ENCODE data around the gene HEXD.
"Not testable (repeated sequence)": the region's sequence is repeated elsewhere in the genome, so short reads cannot be mapped to it uniquely, and the experiment has no call there.

Gene HEXD

GRCh38 chr17:82446124-82446523 lies 28.0 kb downstream of the HEXD start:
- Histone ChIP-seq H3K4me1 (ENCODE audit: insufficient read depth, insufficient read length) (peaks cover 11% of the 10 kb centered on the region), H3K27me3 (ENCODE audit: insufficient read depth, insufficient read length) (no peaks in the 10 kb centered on the region), H3K36me3 (ENCODE audit: insufficient read depth, insufficient read length, low read length) (peaks cover 60% of the 10 kb centered on the region), H3K9me3 (ENCODE audit: insufficient read depth, low read length) (peaks cover under 1% of the 10 kb centered on the region; the same call in 1 of the 2 replicates), H3K9ac (ENCODE audit: insufficient read length, low read depth) (no peak overlapping the region), H3K4me3 (ENCODE audit: insufficient read length, low read depth) (no peak overlapping the region)
- no peak for DNase-seq (ENCODE audit: low read depth, low spot score)
- TF ChIP-seq YY1 (IDR thresholded peaks at IDR 0.05; ENCODE audit: insufficient read depth, insufficient read length) (no peak), SUZ12 (IDR thresholded peaks at IDR 0.05; ENCODE audit: extremely low read depth, insufficient read depth, insufficient read length) (no peak), ZNF274 (IDR thresholded peaks at IDR 0.05; ENCODE audit: low read depth, low read length) (no peak)

GRCh38 chr17:82446649-82447048 lies 28.5 kb downstream of the HEXD start:
- Histone ChIP-seq H3K27me3 (ENCODE audit: insufficient read depth, insufficient read length) (no peaks in the 10 kb centered on the region), H3K9me3 (ENCODE audit: insufficient read depth, low read length) (peaks cover 6% of the 10 kb centered on the region; the same call in 1 of the 2 replicates), H3K9ac (ENCODE audit: insufficient read length, low read depth) (no peak overlapping the region), H3K36me3 (ENCODE audit: insufficient read depth, insufficient read length, low read length) (peaks cover 59% of the 10 kb centered on the region), H3K4me1 (ENCODE audit: insufficient read depth, insufficient read length) (peaks cover 11% of the 10 kb centered on the region), H3K4me3 (ENCODE audit: insufficient read length, low read depth) (no peak overlapping the region)
- DNase-seq (ENCODE audit: low read depth, low spot score): no peak
- no peak for TF ChIP-seq SUZ12 (IDR thresholded peaks at IDR 0.05; ENCODE audit: extremely low read depth, insufficient read depth, insufficient read length)
- no peak for TF ChIP-seq YY1 (IDR thresholded peaks at IDR 0.05; ENCODE audit: insufficient read depth, insufficient read length)
- no peak for TF ChIP-seq ZNF274 (IDR thresholded peaks at IDR 0.05; ENCODE audit: low read depth, low read length)

GRCh38 chr17:82447876-82448275 lies 29.7 kb downstream of the HEXD start:
- TF ChIP-seq YY1 (IDR thresholded peaks at IDR 0.05; ENCODE audit: insufficient read depth, insufficient read length) (no peak), SUZ12 (IDR thresholded peaks at IDR 0.05; ENCODE audit: extremely low read depth, insufficient read depth, insufficient read length) (no peak), ZNF274 (IDR thresholded peaks at IDR 0.05; ENCODE audit: low read depth, low read length) (no peak)
- Histone ChIP-seq H3K9me3 (ENCODE audit: insufficient read depth, low read length) (peaks cover 18% of the 10 kb centered on the region), H3K4me1 (ENCODE audit: insufficient read depth, insufficient read length) (peaks cover 11% of the 10 kb centered on the region), H3K36me3 (ENCODE audit: insufficient read depth, insufficient read length, low read length) (peaks cover 47% of the 10 kb centered on the region), H3K4me3 (ENCODE audit: insufficient read length, low read depth) (no peak overlapping the region), H3K27me3 (ENCODE audit: insufficient read depth, insufficient read length) (no peaks in the 10 kb centered on the region), H3K9ac (ENCODE audit: insufficient read length, low read depth) (no peak overlapping the region)
- no peak for DNase-seq (ENCODE audit: low read depth, low spot score)

GRCh38 chr17:82449131-82449882 lies 31.2 kb downstream of the HEXD start:
- peaks cover 11% of the 10 kb centered on the region for H3K4me1 ChIP-seq (ENCODE audit: insufficient read depth, insufficient read length)
- peaks cover 31% of the 10 kb centered on the region for H3K9me3 ChIP-seq (ENCODE audit: insufficient read depth, low read length)
- H3K4me3 ChIP-seq (ENCODE audit: insufficient read length, low read depth): no peak overlapping the region
- TF ChIP-seq YY1 (IDR thresholded peaks at IDR 0.05; ENCODE audit: insufficient read depth, insufficient read length) (no peak), ZNF274 (IDR thresholded peaks at IDR 0.05; ENCODE audit: low read depth, low read length) (no peak), SUZ12 (IDR thresholded peaks at IDR 0.05; ENCODE audit: extremely low read depth, insufficient read depth, insufficient read length) (no peak)
- H3K27me3 ChIP-seq (ENCODE audit: insufficient read depth, insufficient read length): no peaks in the 10 kb centered on the region
- no peak overlapping the region for H3K9ac ChIP-seq (ENCODE audit: insufficient read length, low read depth)
- peaks cover 33% of the 10 kb centered on the region for H3K36me3 ChIP-seq (ENCODE audit: insufficient read depth, insufficient read length, low read length)
- no peak for DNase-seq (ENCODE audit: low read depth, low spot score)

GRCh38 chr17:82449883-82450356 lies 31.8 kb downstream of the HEXD start:
- no peak for DNase-seq (ENCODE audit: low read depth, low spot score)
- Histone ChIP-seq H3K36me3 (ENCODE audit: insufficient read depth, insufficient read length, low read length) (peaks cover 27% of the 10 kb centered on the region), H3K27me3 (ENCODE audit: insufficient read depth, insufficient read length) (no peaks in the 10 kb centered on the region), H3K4me1 (ENCODE audit: insufficient read depth, insufficient read length) (peaks cover 11% of the 10 kb centered on the region), H3K9me3 (ENCODE audit: insufficient read depth, low read length) (peaks cover 37% of the 10 kb centered on the region), H3K4me3 (ENCODE audit: insufficient read length, low read depth) (peak overlapping the region; percentile 91), H3K9ac (ENCODE audit: insufficient read length, low read depth) (peak overlapping the region; percentile 89)
- TF ChIP-seq ZNF274 (IDR thresholded peaks at IDR 0.05; ENCODE audit: low read depth, low read length) (no peak), YY1 (IDR thresholded peaks at IDR 0.05; ENCODE audit: insufficient read depth, insufficient read length) (no peak), SUZ12 (IDR thresholded peaks at IDR 0.05; ENCODE audit: extremely low read depth, insufficient read depth, insufficient read length) (no peak)

- peak within 1 kb of the TSS; percentile 89 for H3K9ac ChIP-seq (ENCODE audit: insufficient read length, low read depth)
- peak within 1 kb of the TSS; percentile 91 for H3K4me3 ChIP-seq (ENCODE audit: insufficient read length, low read depth)
- no peak for TF ChIP-seq ZNF274 (IDR thresholded peaks at IDR 0.05; ENCODE audit: low read depth, low read length)
- TF ChIP-seq YY1 (IDR thresholded peaks at IDR 0.05; ENCODE audit: insufficient read depth, insufficient read length): no peak
- TF ChIP-seq SUZ12 (IDR thresholded peaks at IDR 0.05; ENCODE audit: extremely low read depth, insufficient read depth, insufficient read length): no peak
- peaks cover 8% of the 10 kb centered on the region for H3K4me1 ChIP-seq (ENCODE audit: insufficient read depth, insufficient read length)
- peaks cover 40% of the 10 kb centered on the region for H3K9me3 ChIP-seq (ENCODE audit: insufficient read depth, low read length)
- H3K27me3 ChIP-seq (ENCODE audit: insufficient read depth, insufficient read length): no peaks in the 10 kb centered on the region
- DNase-seq (ENCODE audit: low read depth, low spot score): peak; percentile 66
- peaks cover 21% of the 10 kb centered on the region for H3K36me3 ChIP-seq (ENCODE audit: insufficient read depth, insufficient read length, low read length)
Observed at GRCh38 chr17:82450357-82451106, 32.4 kb downstream of the HEXD start, which contains the start of gene CYBC1. TSS of gene CYBC1 (minus strand) at chr17:82450752. CDS start at chr17:82449254, 1,498 bp downstream.

- peaks cover 40% of the 10 kb centered on the region for H3K9me3 ChIP-seq (ENCODE audit: insufficient read depth, low read length)
- peaks cover 5% of the 10 kb centered on the region for H3K4me1 ChIP-seq (ENCODE audit: insufficient read depth, insufficient read length)
- no peak overlapping the region for H3K9ac ChIP-seq (ENCODE audit: insufficient read length, low read depth)
- H3K27me3 ChIP-seq (ENCODE audit: insufficient read depth, insufficient read length): no peaks in the 10 kb centered on the region
- DNase-seq (ENCODE audit: low read depth, low spot score): no peak
- no peak overlapping the region for H3K4me3 ChIP-seq (ENCODE audit: insufficient read length, low read depth)
- TF ChIP-seq ZNF274 (IDR thresholded peaks at IDR 0.05; ENCODE audit: low read depth, low read length) (no peak), YY1 (IDR thresholded peaks at IDR 0.05; ENCODE audit: insufficient read depth, insufficient read length) (no peak), SUZ12 (IDR thresholded peaks at IDR 0.05; ENCODE audit: extremely low read depth, insufficient read depth, insufficient read length) (no peak)
- H3K36me3 ChIP-seq (ENCODE audit: insufficient read depth, insufficient read length, low read length): peaks cover 14% of the 10 kb centered on the region
Observed at GRCh38 chr17:82452162-82452561, 34.0 kb downstream of the HEXD start.

- H3K4me1 ChIP-seq (ENCODE audit: insufficient read depth, insufficient read length); H3K36me3 ChIP-seq (ENCODE audit: insufficient read depth, insufficient read length, low read length); DNase-seq (ENCODE audit: low read depth, low spot score); H3K9ac ChIP-seq (ENCODE audit: insufficient read length, low read depth); H3K4me3 ChIP-seq (ENCODE audit: insufficient read length, low read depth); H3K27me3 ChIP-seq (ENCODE audit: insufficient read depth, insufficient read length): not testable (repeated sequence)
- H3K9me3 ChIP-seq (ENCODE audit: insufficient read depth, low read length): peaks cover 40% of the 10 kb centered on the region
Observed at GRCh38 chr17:82453151-82453550, 35.0 kb downstream of the HEXD start.

GRCh38 chr17:82453706-82454105 lies 35.6 kb downstream of the HEXD start:
- not testable (repeated sequence) for H3K36me3 ChIP-seq (ENCODE audit: insufficient read depth, insufficient read length, low read length); H3K4me3 ChIP-seq (ENCODE audit: insufficient read length, low read depth); H3K9ac ChIP-seq (ENCODE audit: insufficient read length, low read depth); DNase-seq (ENCODE audit: low read depth, low spot score); H3K27me3 ChIP-seq (ENCODE audit: insufficient read depth, insufficient read length); H3K4me1 ChIP-seq (ENCODE audit: insufficient read depth, insufficient read length)
- H3K9me3 ChIP-seq (ENCODE audit: insufficient read depth, low read length): peaks cover 40% of the 10 kb centered on the region

Measured in NT2/D1 (cell line).